ENCODE measurements around the gene ANKRD1.
"Not testable (repeated sequence)": the region's sequence is repeated elsewhere in the genome, so short reads cannot be mapped to it uniquely, and the experiment has no call there.

Gene ANKRD1

DNA sequence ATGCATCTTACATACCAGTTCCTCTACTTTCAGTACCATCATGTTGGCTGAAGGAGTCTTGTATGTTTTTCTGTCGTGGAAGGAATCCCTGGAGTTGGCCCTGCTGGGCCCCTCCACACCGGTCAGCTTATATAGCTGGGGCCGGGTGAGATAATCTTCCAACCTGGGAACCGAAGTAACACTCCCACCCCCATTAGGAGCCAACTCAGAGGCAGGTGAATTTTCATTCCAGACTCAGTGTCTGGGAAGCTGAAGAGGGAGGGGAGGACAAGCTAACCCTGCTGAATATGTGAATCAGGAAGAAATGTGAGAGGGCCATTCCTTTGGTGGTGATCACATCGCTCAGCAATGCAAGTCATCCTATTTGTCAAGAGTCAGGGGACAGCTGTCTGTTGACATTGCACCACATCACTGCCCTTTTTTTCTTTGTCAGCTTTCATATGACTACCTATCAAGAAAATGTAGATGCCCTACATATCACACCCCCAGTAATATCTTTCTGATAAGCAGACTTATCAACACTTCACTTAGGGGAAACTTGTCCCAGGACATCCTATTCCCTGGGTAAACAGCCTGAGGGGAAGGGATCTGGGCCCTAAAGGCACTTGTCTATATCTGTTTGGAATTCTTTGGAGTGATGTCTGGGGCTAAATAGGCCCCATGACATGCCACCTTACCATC, at the start of gene ANKRD1:
ANKRD1 (minus strand) TSS at position 102 of the 681 bp plus-strand sequence; CDS start at position 42, 60 bp downstream.
- DNase-seq = peak; percentile 75

DNA sequence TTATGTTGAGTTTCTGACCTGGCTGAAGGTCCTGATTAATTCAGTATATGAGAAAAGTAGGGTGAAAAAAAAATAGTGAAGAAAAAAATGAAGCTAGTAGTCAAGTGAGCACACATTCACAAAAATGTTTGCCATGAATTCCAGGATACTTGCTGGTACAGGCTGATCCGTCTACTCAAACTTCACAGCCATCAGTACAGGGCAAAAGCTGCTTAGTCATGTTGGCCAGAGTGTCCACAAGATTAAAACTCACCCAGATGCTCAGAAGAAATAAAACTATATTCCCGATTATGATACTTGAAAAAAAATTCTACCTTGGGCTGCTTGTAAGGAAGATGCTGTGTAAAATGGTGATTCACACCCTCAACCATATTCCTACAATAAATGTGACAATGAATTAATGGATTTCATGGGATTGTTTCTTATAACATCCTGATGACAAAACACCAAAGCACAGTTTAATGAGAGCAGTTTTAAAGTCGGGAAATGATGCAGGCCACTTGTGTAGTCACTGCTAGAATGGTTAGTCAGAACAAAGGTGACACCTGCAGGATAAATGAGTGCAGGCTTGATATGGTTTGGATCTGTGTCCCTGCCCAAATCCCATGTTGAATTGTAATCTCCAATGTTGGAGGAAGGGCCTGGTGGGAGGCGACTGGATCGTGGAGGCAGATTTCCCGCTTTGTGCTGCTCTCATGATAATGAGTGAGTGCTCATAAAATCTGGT, 49.2 kb upstream of the ANKRD1 start:
- DNase-seq = no peak

DNA sequence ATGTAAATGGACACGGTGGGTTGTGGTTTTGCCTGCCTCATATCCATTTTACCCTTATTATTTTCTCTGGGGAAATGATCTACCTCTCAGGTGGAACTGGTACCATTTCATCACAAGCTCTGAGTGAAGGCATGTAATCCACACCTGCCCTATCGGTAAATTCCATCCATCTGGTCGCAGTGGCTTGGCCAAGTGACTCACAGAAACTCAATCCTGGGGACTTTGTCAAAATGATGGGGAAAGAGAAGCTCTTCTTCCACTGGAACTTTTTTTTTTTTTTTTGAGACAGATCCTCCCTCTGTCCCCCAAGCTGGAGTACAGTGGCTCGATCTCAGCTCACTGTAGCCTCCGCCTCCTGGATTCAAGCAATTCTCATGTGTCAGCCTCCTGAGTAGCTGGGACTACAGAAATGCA, 48.2 kb upstream of the ANKRD1 start:
- no peak for DNase-seq

DNA sequence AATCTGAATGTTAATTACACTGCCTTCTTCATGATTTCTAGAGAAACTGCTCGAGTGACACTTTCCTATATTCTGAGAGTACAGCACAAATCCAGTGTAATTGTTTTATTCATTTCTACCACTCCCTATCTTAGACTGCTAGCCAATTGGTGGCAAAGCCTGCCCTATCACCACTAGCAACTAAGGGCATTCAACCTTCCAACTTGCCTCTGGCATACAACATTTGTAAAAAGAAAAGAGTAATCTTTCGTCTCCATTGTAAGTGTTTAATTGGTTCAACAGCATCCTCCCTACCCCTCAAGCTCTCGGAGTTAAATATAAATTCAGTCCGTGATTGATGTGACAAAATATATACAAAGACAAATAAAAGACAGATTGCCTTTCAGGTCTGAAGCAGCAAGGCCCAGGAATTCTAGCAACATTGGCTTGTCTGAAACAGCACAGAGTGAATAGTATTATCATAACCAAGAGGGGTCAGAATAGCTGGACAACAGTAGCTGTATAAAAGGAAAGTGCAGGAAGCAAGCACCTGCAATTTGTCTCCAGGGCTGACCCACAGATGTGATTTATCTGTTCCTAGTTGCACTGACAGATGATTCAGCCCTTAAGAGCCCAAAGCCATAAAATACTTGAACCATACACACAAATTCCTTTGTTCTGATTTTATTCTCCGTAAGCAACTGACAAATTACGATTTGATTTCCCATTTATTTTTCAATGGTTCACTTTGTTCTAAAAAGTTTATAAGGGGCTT, 47.6 kb upstream of the ANKRD1 start:
- DNase-seq = peak; percentile 20

- no peak for DNase-seq
Measured at GRCh38 chr10:90967865-90968264, 47.0 kb upstream of the ANKRD1 start.

- DNase-seq = no peak
Measured at GRCh38 chr10:90966146-90966545, 45.3 kb upstream of the ANKRD1 start.

DNA sequence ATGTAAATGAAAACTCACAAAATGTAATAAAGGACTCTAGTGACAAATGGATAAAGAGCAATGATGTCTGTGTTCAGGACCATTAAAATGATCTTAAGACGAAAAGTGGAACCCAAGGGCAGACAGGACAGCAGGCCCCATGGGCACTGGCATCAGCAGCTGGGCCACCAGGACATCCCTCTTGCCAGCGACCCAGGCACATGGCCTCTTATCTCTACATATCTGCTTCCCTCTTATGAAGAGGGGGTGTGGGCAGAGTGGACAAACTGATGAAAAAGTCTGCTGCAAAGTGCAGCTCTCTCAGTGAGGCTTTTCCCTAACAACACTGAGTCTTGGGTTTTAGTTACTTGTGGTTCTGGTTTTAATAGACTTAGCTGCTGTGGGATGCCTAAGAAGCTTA, 44.8 kb upstream of the ANKRD1 start:
- DNase-seq = no peak

GRCh38 chr10:90964781-90965465, 44.0 kb upstream of the ANKRD1 start:
- no peak for DNase-seq

DNA sequence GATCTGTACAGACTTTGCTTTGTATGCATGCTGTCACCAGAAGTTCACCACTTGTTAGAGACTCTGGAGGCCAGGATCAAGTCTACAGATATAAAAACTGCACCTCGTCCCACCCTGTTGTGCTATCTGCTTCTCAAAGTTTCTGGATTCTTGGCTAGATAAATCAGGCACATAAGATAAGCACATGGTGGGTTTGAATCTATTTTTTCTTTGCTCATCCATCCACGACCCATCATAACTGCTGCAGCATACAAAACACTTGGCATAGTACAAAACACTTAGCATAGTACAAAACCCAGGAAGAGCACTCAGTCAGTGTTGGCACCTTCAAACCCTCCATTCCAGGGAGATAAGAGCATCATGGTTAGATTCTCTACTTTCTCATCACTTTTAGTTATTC, 42.4 kb upstream of the ANKRD1 start:
- no peak for DNase-seq

- DNase-seq = peak; percentile 43
Measured at GRCh38 chr10:90960355-90960814, 39.5 kb upstream of the ANKRD1 start.

GRCh38 chr10:90959826-90960225, 38.9 kb upstream of the ANKRD1 start:
- DNase-seq = no peak

DNA sequence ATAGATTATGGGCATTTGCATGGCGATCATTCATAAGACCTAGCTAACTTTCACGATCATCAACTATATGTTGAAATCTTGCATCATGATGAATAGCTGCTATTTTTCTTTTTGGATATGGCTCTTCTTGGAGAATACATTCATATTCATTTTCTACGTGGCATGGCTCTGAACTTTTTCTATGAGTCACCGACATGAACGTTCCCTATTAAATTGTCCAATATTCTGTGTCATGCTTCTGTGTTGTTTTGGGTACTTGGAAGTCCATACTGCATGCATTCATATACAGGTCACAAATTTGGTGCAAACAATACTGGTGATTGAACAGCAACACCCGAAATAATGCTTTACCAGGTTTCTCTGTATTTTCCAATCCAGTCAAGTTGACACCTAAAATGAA, 37.9 kb upstream of the ANKRD1 start:
- DNase-seq = no peak

GRCh38 chr10:90947030-90947960, 26.4 kb upstream of the ANKRD1 start:
- DNase-seq = no peak

DNA sequence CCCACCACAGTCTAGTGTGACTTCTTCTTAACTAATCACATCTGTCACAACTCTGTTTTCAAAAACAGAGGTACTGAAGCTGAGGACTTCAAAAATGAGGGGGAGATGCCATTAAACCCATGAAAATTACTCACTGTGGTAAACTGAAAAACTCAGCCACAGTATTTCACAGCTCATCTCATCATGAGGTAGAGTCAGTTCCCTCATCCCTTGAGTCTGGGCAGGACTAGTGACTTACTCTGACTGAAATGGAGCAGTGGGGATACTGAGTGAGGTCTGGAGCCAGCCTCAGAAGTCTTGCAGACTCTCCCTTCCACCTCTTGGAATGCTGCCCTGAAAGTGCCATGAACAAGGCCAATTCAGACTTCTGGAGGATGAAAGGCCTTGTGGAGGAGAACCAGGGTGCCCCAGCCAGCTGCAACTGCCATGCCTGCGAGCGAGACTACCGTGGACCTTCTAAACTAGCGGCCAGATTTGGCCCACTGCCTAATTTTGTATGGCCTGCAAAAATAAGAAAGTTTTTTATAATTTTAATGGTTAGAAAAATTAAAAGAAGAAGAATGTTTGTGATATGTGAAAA, 24.7 kb upstream of the ANKRD1 start:
- DNase-seq = no peak

- no peak for DNase-seq
Measured at GRCh38 chr10:90944749-90945148, 23.9 kb upstream of the ANKRD1 start.

DNA sequence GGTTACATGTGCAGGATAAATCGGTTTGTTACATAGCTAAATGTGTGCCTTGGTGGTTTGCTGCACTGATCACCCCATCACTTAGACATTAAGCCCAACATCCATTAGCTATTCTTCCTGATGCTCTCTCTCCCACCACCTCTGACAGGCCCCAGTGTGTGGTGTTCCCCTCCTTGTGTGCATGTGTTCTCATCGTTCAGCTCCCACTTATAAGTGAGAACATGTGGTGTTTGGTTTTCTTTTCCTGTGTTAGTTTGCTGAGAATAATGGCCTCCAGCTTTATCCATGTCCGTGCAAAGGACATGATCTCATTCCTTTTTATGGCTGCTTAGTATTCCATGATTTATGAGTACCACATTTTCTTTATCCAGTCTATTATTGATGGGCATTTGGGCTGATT, 22.1 kb upstream of the ANKRD1 start:
- not testable (repeated sequence) for DNase-seq

DNA sequence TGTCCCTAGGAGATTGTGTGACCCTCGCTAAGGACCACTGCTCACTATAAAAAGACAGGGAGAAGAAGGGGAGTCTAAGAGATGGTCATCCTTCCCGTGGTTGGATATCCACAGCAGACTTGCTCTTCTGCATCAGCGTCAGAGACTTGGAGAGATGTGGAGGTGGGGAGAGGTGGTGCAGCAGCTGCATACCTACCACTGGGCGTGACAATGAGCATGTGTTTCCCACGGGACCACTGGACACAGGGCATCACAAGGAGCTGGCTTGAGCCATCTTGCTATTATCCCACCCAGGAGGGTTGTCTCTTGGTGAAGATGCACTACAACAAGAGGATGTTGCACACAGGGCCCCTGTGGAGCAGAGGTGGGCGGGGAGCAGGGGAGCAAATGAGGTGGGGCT, 18.8 kb upstream of the ANKRD1 start:
- no peak for DNase-seq

GRCh38 chr10:90939116-90939515, 18.2 kb upstream of the ANKRD1 start:
- DNase-seq = no peak

DNA sequence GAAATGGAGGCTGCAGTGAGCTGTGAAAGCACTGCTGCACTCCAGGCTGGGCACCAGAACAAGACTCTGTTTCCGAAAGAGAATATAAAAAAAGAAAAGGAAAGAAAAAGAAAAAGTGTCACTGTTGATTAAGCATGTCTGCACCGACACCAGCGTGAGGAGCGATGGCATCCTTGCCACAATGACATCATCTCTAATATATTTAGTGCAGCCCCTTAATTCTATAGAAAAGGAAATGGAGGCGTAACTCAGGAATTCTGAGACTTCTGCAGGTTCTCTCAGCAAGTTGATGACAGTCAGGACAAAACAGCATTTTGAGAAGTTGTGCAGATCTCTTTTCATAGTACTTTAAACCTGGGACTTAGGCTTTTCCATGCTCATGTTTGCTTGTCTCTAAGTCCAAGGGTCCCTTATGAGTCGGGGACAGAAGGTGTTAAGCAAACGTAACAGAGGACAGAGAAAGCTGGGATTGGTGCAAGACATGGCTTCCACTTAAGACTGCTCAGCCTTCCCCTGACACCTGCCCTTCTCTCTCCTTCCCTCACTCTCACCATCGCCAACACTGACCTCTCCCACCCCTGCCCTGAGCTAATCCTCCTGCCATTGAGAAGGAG, 16.9 kb upstream of the ANKRD1 start:
- no peak for DNase-seq

DNA sequence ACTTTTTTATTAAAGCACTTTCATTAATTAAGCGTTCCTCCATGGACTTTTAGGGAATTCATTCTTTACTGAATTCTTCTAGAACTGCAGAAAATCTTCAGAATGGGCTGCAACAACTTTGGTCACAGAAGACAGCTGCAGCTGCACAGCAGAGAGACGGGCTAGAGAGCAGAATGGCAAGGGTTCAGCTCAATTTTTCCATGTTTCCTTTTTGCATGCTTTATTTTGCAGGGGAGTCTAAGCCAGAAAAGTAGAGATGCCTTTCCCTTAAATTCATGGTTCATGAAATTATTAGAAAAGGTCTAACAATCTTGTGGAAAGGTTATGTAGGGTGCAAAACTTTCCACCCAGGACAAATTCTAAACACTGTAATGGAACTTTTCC, 15.4 kb upstream of the ANKRD1 start:
- no peak for DNase-seq
